IPS DF 6.9 (cell line): Measurements from ENCODE around the gene NCKAP5.
"Not testable (repeated sequence)": the region's sequence is repeated elsewhere in the genome, so short reads cannot be mapped to it uniquely, and the experiment has no call there.

ENCODE experiments used
- DNase-seq: peaks from one replicate; pipeline ENCODE4 v3.0.0-alpha.2; 2013; ENCODE audit warnings: low read depth, low spot score
- H3K27ac ChIP-seq: one replicate; pipeline ENCODE4 v1.5.1; 2013; ENCODE audit warnings: low read length, control low read depth
- H3K27me3 ChIP-seq: 2 replicates; pipeline ENCODE4 v1.6.1; 2013; ENCODE audit warnings: mild to moderate bottlenecking, low read length; ENCODE audit not compliant: control insufficient read depth, insufficient read depth
- H3K36me3 ChIP-seq: 2 replicates; pipeline ENCODE4 v1.6.1; 2013; ENCODE audit warnings: low read length; ENCODE audit not compliant: control insufficient read depth, insufficient read depth
- H3K4me1 ChIP-seq: 2 replicates; pipeline ENCODE4 v1.6.1; 2013; ENCODE audit warnings: low read length; ENCODE audit not compliant: control insufficient read depth, insufficient read depth
- H3K4me3 ChIP-seq: 2 replicates; pipeline ENCODE4 v1.5.1; 2013; ENCODE audit warnings: mild to moderate bottlenecking, low read length
- H3K9me3 ChIP-seq: 2 replicates; pipeline ENCODE4 v1.6.1; 2013; ENCODE audit warnings: low read length, inconsistent platforms; ENCODE audit not compliant: control insufficient read depth, insufficient read depth
- WGBS: extraction: QIAGEN DNeasy Blood & Tissue Kit; methylation state at CpG from one replicate; pipeline ENCODE4 v1.1.7; 2013; ENCODE audit warnings: mixed read lengths, missing lambda C conversion rate; ENCODE audit not compliant: insufficient read length, insufficient coverage; 5-methylcytosine and 5-hydroxymethylcytosine counted together

NCKAP5 gene

DNA sequence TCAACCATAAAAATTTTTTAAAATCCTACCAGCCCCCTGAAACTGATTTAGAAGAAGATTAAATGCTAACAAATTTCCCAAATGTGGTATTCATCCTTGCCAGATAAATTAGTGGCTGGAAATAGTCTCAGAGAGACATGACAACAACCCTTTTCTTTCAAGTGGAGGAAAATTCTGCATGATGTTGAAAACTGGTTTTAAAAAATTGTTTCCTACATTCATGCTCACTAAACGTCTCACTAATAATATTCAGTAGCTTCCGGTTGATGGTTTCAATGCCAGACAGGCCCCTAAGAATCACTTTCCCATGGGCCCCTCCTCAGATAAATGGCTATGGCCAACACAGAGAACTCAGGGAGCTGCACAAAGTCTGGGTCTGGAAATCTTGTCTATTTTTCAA, 43.2 kb downstream of the NCKAP5 start:
- H3K9me3 ChIP-seq = no peaks in the 10 kb centered on the region
- H3K4me3 ChIP-seq = no peak overlapping the region
- peaks cover 22% of the 10 kb centered on the region for H3K27me3 ChIP-seq
- H3K36me3 ChIP-seq = no peaks in the 10 kb centered on the region
- DNase-seq = no peak
- no CpG with 5 or more reads among the region's 2 CpGs for WGBS
- no peaks in the 10 kb centered on the region for H3K4me1 ChIP-seq
- H3K27ac ChIP-seq = no peak overlapping the region

DNA sequence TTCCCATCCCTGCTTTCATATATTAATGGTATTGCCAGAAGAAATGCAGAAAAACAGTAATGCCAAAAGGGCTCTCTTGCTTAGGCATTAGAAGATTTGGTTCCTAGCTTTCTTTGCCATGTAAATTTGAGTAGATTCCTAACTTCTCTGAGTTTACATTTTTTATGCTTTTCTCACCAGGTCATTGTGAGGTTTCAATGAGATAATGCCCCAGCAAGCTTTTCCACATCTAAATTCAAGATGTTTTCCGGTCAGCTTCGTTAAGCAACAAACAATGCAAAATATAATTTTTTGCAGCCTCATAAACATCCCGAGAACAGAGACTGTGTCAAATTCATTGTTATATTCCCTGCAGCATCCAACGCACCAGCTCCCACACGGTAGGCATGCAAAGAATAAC, 44.9 kb downstream of the NCKAP5 start:
- Histone ChIP-seq H3K9me3 (no peaks in the 10 kb centered on the region), H3K4me1 (no peaks in the 10 kb centered on the region), H3K36me3 (no peaks in the 10 kb centered on the region), H3K27me3 (peaks cover 22% of the 10 kb centered on the region), H3K4me3 (no peak overlapping the region), H3K27ac (no peak overlapping the region)
- no CpG with 5 or more reads among the region's 5 CpGs for WGBS
- DNase-seq = no peak

DNA sequence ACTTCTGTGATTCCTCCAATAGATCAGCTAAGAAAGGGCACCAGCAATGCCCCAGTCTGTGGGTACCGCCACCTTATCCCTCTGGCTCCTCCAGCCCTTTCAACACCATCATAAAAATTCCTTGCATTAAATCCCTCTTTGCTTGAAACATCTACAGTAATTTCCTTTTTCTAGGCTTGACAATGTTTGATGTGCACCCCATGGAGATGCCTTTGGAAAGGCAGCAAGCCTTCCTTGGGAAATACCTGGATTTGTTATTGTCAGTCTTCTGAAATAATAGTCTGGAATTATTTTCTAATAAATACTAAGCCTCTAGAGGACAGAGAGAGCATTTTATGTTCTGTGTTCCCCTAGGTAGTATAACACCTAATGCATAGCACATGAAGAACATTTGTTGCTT, 46.1 kb downstream of the NCKAP5 start:
- Histone ChIP-seq H3K9me3 (no peaks in the 10 kb centered on the region), H3K4me3 (no peak overlapping the region), H3K36me3 (no peaks in the 10 kb centered on the region), H3K27ac (no peak overlapping the region), H3K4me1 (no peaks in the 10 kb centered on the region), H3K27me3 (peaks cover 22% of the 10 kb centered on the region)
- no peak for DNase-seq
- no CpG with 5 or more reads among the region's 1 CpG for WGBS

DNA sequence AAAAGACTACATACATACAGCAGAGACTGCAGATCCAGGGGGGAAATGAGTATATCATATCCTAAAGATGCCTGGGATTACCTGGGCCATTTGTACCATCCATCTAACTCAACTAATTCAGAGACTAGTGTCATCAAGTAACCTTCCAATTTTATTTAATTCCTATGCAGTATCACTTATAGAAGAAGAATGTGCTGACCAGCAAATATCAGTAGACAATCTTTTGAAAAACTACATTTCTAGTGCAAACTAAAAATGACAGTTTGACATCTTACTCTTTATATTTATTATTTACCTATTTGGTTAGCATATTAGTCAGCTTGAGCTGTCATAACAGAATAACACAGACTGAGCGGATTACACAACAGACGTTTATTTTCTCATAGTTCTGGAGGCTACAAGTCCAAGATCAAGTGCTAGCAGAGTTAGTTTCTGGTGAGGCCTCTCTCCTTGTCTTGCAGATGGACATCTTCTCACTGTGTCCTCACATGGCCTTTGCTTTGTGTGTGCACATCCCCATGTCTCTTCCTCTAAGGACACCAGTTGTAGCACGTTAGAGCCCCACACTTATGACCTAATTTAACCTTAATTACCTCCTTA, 47.0 kb downstream of the NCKAP5 start:
- Histone ChIP-seq H3K27me3 (peaks cover 22% of the 10 kb centered on the region), H3K27ac (no peak overlapping the region), H3K4me1 (no peaks in the 10 kb centered on the region), H3K36me3 (no peaks in the 10 kb centered on the region), H3K4me3 (no peak overlapping the region), H3K9me3 (no peaks in the 10 kb centered on the region)
- no CpG with 5 or more reads among the region's 3 CpGs for WGBS
- DNase-seq = no peak

DNA sequence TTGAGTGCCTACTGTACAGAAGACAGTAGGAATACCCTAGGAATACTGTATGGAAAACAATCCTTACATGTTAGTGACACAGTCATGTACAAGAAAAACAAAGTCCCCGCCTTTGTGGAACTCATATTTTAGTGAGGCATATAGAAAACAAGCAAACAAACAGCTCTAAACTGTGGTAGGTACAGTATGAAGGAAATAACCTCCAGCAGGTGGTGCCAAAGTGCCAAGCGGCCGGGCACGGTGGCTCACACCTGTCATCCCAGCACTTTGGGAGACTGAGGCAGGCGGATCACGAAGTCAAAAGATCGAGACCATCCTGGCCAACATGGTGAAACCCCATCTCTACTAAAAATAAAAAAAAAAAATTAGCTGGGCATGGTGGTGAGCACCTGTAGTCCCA, 48.6 kb downstream of the NCKAP5 start:
- DNase-seq = peak; percentile 20
- not testable (repeated sequence) for H3K9me3 ChIP-seq, H3K4me1 ChIP-seq, H3K4me3 ChIP-seq, H3K36me3 ChIP-seq, H3K27ac ChIP-seq
- H3K27me3 ChIP-seq = peaks cover 18% of the 10 kb centered on the region
- no CpG with 5 or more reads among the region's 7 CpGs for WGBS

DNA sequence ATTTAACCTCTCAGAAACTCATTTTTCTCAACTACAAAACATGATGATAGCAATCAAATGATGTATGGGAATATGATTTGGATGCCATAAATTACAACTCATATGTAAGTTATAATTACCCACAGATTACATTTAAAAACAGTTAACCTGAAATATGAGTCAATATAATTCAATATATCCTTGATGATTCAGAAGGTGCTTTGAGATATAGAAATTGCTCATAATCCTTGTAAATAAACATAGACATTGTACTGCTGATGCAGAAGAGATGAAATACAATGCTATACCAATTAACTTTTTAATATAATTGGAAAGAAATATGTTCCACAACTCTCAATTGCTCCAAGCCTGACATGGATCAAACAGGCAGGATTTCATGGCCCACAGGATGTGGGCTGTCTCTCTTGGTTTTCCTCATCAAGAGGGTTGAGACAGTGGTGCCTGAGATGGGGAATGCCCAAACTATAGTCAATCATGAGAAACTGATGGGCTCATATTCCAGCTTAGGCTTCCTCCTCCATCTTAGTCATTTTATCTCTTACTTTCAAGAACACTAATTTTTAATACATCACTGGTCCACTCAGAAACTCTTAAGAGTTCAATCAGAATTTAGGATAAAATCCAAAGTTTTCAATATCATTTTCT, 49.4 kb downstream of the NCKAP5 start:
- Histone ChIP-seq H3K27ac (no peak overlapping the region), H3K4me1 (no peaks in the 10 kb centered on the region), H3K27me3 (peaks cover 14% of the 10 kb centered on the region; the same call in 1 of the 2 replicates), H3K4me3 (no peak overlapping the region), H3K9me3 (no peaks in the 10 kb centered on the region), H3K36me3 (no peaks in the 10 kb centered on the region)
- DNase-seq = no peak

DNA sequence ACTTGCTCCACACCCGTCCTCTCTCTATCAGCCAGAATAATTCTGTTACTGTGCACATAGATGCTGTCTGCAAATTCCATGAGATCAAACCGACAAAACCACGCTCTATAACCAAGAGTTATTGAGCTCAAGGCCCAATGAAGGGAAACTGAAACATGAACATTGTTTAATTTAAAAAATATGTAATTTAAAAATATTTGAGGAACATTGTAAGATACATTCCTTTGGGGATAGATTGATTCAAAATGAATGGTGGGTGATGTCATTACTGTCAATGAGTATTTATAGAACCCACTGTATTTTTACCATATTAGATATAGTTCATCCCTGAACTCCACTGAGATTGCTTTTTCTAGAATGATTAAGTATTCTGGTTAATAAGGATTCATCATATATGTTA, 50.4 kb downstream of the NCKAP5 start:
- Histone ChIP-seq H3K36me3 (no peaks in the 10 kb centered on the region), H3K4me1 (no peaks in the 10 kb centered on the region), H3K9me3 (no peaks in the 10 kb centered on the region), H3K27ac (no peak overlapping the region), H3K27me3 (peaks cover 13% of the 10 kb centered on the region; the same call in 1 of the 2 replicates), H3K4me3 (no peak overlapping the region)
- no CpG with 5 or more reads among the region's 3 CpGs for WGBS
- no peak for DNase-seq

DNA sequence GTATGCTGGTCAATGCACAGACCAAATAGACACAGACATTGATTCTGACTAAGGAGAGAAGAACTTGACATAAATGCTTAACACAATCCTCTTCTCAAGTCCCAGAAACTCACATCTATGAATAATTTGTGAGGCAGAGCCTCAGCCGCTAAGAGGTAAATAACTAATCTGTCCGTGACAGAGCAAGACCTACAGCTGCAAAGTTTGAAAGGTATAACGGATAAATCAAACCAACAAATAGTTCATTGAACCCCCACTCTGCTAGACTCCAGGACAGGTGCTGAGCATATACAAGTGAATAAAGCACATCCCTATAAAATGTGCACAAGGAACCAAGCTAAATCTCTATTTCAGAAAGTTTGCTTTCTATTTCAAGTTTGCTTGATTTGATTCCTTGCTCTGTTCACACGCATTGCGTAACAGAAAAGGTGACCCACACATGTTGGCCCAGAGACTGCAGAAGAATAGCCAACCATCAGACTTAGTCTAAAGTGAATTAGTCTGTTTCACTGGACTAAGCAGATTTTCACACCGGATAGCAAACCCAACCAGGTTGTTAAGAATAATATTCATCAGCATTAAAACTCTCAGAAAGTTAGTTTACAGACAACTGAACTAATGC, 51.7 kb downstream of the NCKAP5 start:
- DNase-seq = no peak
- H3K36me3 ChIP-seq = no peaks in the 10 kb centered on the region
- H3K27me3 ChIP-seq = peaks cover 4% of the 10 kb centered on the region; the same call in 1 of the 2 replicates
- no peaks in the 10 kb centered on the region for H3K4me1 ChIP-seq
- H3K9me3 ChIP-seq = no peaks in the 10 kb centered on the region
- no CpG with 5 or more reads among the region's 6 CpGs for WGBS
- H3K4me3 ChIP-seq = no peak overlapping the region
- no peak overlapping the region for H3K27ac ChIP-seq

DNA sequence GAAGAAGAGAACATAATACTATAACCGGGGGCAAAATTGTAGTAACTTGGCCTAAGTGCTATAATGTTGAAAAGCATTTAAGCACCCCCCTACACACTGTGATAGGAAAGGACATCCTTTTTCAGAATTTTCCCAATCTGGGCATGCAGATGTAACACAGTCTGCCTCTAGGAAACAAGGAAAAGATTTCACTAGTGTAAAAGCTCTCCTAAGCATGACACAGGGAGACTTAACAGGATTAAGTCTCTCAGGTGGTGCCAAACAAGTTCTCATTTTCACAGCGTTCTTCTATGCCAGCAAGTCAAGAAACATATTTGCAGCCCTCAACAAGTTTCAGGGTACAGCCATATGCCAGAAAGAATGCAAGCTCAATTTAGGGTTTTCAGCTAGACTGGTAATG, 53.0 kb downstream of the NCKAP5 start:
- no peak for DNase-seq
- Histone ChIP-seq H3K27me3 (no peaks in the 10 kb centered on the region), H3K4me1 (no peaks in the 10 kb centered on the region), H3K27ac (no peak overlapping the region), H3K36me3 (no peaks in the 10 kb centered on the region), H3K9me3 (no peaks in the 10 kb centered on the region), H3K4me3 (no peak overlapping the region)
- no CpG with 5 or more reads among the region's 2 CpGs for WGBS

DNA sequence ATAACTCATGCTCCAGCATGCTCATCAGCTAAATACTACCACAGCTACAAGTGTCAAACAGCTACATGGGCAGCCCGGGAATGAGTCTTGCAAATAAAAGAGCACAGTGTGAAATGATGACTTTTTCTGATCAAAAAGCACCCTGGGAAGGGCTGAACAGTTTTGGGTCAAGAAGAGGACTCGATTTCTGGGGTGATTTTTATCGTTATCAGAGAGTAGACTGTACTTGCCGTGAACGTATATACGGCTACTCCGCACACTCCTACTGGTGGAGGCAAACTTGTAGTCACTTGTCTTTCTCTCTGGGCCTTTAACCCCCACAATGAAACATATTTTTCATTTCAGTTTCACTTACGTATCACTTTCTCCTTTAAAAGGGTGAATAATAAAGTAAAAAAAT, 54.4 kb downstream of the NCKAP5 start:
- DNase-seq = no peak
- Histone ChIP-seq H3K27me3 (no peaks in the 10 kb centered on the region), H3K4me1 (no peaks in the 10 kb centered on the region), H3K36me3 (no peaks in the 10 kb centered on the region), H3K4me3 (no peak overlapping the region), H3K27ac (no peak overlapping the region), H3K9me3 (no peaks in the 10 kb centered on the region)
- no CpG with 5 or more reads among the region's 8 CpGs for WGBS

DNA sequence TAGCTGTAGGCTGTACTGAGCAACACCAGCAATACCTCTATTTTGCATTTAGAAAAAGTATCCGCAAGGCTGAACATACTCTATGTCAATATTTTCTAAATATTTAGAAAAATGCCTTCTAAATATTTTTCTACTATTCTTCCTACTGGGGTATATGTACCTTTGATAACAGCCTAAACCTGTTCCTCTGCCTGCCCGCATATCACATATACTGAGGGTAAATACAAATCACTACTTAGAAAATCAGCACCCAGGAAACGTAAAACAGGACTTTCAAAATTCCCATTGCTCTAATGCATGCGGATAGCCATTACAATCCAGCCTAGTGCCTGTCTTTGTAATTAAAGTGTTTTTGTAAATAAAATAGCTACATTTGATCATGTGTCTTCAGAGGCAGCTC, 56.1 kb downstream of the NCKAP5 start:
- H3K27ac ChIP-seq = no peak overlapping the region
- no peaks in the 10 kb centered on the region for H3K4me1 ChIP-seq
- no peak overlapping the region for H3K4me3 ChIP-seq
- no peak for DNase-seq
- H3K36me3 ChIP-seq = no peaks in the 10 kb centered on the region
- no peaks in the 10 kb centered on the region for H3K9me3 ChIP-seq
- no peaks in the 10 kb centered on the region for H3K27me3 ChIP-seq
- WGBS = no CpG with 5 or more reads among the region's 4 CpGs
